Cardiac muscle cell (in vitro differentiated cells and primary cell): ENCODE data around the gene ACKR3. TPM values are rescaled to one million over a fixed set of nuclear protein-coding genes. Genes with fewer than 3 reads are reported as not detected.

ENCODE experiments used
- DNase-seq, 2 donors: peaks; one replicate each; pipeline versions ENCODE4 v3.0.0 to v3.0.0-alpha.2; 2010 to 2017; ENCODE audit warnings: low read depth in 1 of 2, low spot score in 1 of 2
- H3K27ac ChIP-seq: fragments of 200-600 bp; sonication (generic); 2 replicates; pipeline ENCODE4 v1.5.1; 2016
- H3K27me3 ChIP-seq: fragments of 200-600 bp; sonication (generic); 2 replicates; pipeline ENCODE4 v1.6.0; 2016; ENCODE audit warnings: control low read depth
- H3K36me3 ChIP-seq: fragments of 200-600 bp; sonication (generic); 2 replicates; pipeline ENCODE4 v1.5.1; 2016; ENCODE audit warnings: control low read depth
- H3K4me1 ChIP-seq: fragments of 200-600 bp; sonication (generic); 2 replicates; pipeline ENCODE4 v1.8.1; 2017; ENCODE audit warnings: low read depth, mild to moderate bottlenecking, mixed run types
- H3K4me3 ChIP-seq: fragments of 200-600 bp; sonication (generic); 2 replicates; pipeline ENCODE4 v1.5.1; 2016; ENCODE audit warnings: mild to moderate bottlenecking
- H3K9me3 ChIP-seq: fragments of 200-600 bp; sonication (generic); 2 replicates; pipeline ENCODE4 v1.5.1; 2017; ENCODE audit warnings: low read depth, mild to moderate bottlenecking, control low read depth
- CTCF ChIP-seq: IDR thresholded peaks from 2 replicates; pipeline ENCODE4 v1.5.1; 2012; ENCODE audit warnings: low read depth, mild to moderate bottlenecking, low read length
- polyA plus RNA-seq: library from polyadenylated mRNA; unstranded; fragments of >200 nt; fragmentation: Nextera tagmentation; extraction: Ambion mirVana; gene quantifications from 2 replicates; pipeline ENCODE4 v1.2.1, GENCODE V29; 2016
- total RNA-seq: library from RNA; depleted of rRNA; stranded (reverse); fragments of >200 nt; gene quantifications from 2 replicates; pipeline ENCODE4 v1.2.3, GENCODE V29; 2016

ACKR3 gene
- total and polyA plus RNA-seq, 2 experiments from 2014 or later, result 2.5 to 5.7 TPM

DNA sequence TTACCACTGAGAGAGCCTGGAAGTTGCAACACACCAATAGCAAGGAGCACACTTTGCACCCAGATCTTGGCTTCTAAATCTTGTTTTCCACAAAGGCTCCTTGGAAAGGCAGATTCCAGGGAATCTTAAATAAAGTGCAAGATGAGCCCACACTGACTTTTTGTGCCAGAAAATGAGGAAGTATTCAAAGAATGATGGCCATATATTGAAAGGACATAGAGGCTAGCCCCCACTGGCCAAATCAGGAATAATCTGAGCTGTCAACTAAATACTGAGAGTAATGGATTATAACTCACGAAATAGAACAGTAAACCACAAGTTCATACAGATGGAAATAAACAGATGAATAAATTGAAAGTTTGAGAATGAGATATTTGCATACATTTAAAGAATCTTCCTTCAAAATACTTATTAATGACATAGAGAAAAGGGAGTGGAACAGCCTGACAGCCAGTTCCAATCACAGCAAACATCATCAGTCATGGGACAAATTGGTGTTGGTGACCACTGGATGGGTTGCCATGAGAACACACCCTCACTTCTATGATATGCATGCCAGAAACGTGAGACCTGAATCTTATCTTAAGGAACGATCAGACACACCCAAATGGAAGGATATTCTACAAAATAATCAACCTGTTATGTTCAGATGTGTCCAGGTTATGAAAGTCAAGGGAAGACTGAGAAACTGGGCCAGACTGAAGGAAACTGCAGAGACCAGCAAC is 12.2 kb upstream of the ACKR3 start:
- H3K27ac ChIP-seq, result no peak overlapping the region
- no peaks in the 10 kb centered on the region for H3K9me3 ChIP-seq
- H3K4me1 ChIP-seq, result peaks cover 22% of the 10 kb centered on the region
- no peaks in the 10 kb centered on the region for H3K36me3 ChIP-seq
- H3K27me3 ChIP-seq, result no peaks in the 10 kb centered on the region
- no peak overlapping the region for H3K4me3 ChIP-seq
- TF ChIP-seq CTCF, result no peak
- DNase-seq, result no peak

- Histone ChIP-seq H3K4me1 (peaks cover 17% of the 10 kb centered on the region), H3K27ac (no peak overlapping the region), H3K4me3 (no peak overlapping the region), H3K27me3 (no peaks in the 10 kb centered on the region), H3K36me3 (no peaks in the 10 kb centered on the region), H3K9me3 (no peaks in the 10 kb centered on the region)
- TF ChIP-seq CTCF, result no peak
- no peak for DNase-seq
Measured at GRCh38 chr2:236558036-236558435, 11.6 kb upstream of the ACKR3 start.

- no peak for DNase-seq
- no peak overlapping the region for H3K4me3 ChIP-seq
- no peak overlapping the region for H3K27ac ChIP-seq
- no peak for TF ChIP-seq CTCF
- peaks cover 12% of the 10 kb centered on the region for H3K4me1 ChIP-seq
- H3K36me3 ChIP-seq, result no peaks in the 10 kb centered on the region
- no peaks in the 10 kb centered on the region for H3K9me3 ChIP-seq
- H3K27me3 ChIP-seq, result peaks cover 5% of the 10 kb centered on the region
Measured at GRCh38 chr2:236558993-236559978, 10.3 kb upstream of the ACKR3 start.

GRCh38 chr2:236561874-236562273 is 7.8 kb upstream of the ACKR3 start:
- Histone ChIP-seq H3K9me3 (no peaks in the 10 kb centered on the region), H3K4me3 (no peak overlapping the region), H3K27me3 (peaks cover 25% of the 10 kb centered on the region), H3K36me3 (no peaks in the 10 kb centered on the region), H3K27ac (no peak overlapping the region), H3K4me1 (peaks cover 18% of the 10 kb centered on the region)
- no peak for DNase-seq
- no peak for TF ChIP-seq CTCF

- H3K9me3 ChIP-seq, result no peaks in the 10 kb centered on the region
- H3K4me1 ChIP-seq, result peaks cover 18% of the 10 kb centered on the region
- no peak overlapping the region for H3K4me3 ChIP-seq
- H3K36me3 ChIP-seq, result no peaks in the 10 kb centered on the region
- TF ChIP-seq CTCF, result peak; percentile 53
- peak in 1 of 2 donors; percentile 20 for DNase-seq
- no peak overlapping the region for H3K27ac ChIP-seq
- H3K27me3 ChIP-seq, result peaks cover 30% of the 10 kb centered on the region
Measured at GRCh38 chr2:236562434-236562833, 7.2 kb upstream of the ACKR3 start.
